HEK293 (cell line): Measurements from ENCODE around the gene ARHGAP33.

ENCODE experiments used
- CTCF ChIP-seq: fragments of 450-650 bp; formaldehyde crosslinking; IDR thresholded peaks from 2 replicates; pipeline ENCODE4 v1.5.1; 2016; ENCODE audit warnings: missing biosample characterization, missing genetic modification characterization
- EGR2 ChIP-seq: fragments of 450-650 bp; formaldehyde crosslinking; IDR thresholded peaks from 2 replicates; pipeline ENCODE4 v1.5.1; 2016; ENCODE audit warnings: low read depth, missing biosample characterization, missing genetic modification characterization
- GLI4 ChIP-seq: fragments of 450-650 bp; formaldehyde crosslinking; IDR thresholded peaks from 2 replicates; pipeline ENCODE4 v1.5.1; 2016; ENCODE audit warnings: missing biosample characterization, missing genetic modification characterization
- PBX3 ChIP-seq: sonication (generic); formaldehyde crosslinking; IDR thresholded peaks from 2 replicates; pipeline ENCODE4 v1.8.1; 2022; ENCODE audit warnings: mild to moderate bottlenecking, moderate library complexity, missing genetic modification reagents
- TCF7L2 ChIP-seq: IDR thresholded peaks from 2 replicates; pipeline ENCODE4 v1.6.1; 2011; ENCODE audit warnings: low read depth, mild to moderate bottlenecking, inconsistent platforms, low read length, moderate library complexity, borderline replicate concordance
- TRIM28 ChIP-seq: IDR thresholded peaks from 2 replicates; pipeline ENCODE4 v1.6.1; 2011; ENCODE audit warnings: low read length, control low read depth, borderline replicate concordance
- YY1 ChIP-seq: fragments of 450-650 bp; formaldehyde crosslinking; IDR thresholded peaks from 2 replicates; pipeline ENCODE4 v1.5.1; 2018; ENCODE audit warnings: missing biosample characterization, missing genetic modification characterization
- ZBTB7A ChIP-seq: fragments of 450-650 bp; formaldehyde crosslinking; IDR thresholded peaks from 2 replicates; pipeline ENCODE4 v1.5.1; 2016; ENCODE audit warnings: low read depth, missing biosample characterization, missing genetic modification characterization
- ZNF114 ChIP-seq: fragments of 450-650 bp; formaldehyde crosslinking; IDR thresholded peaks from 2 replicates; pipeline ENCODE4 v1.5.0; 2017; ENCODE audit warnings: missing biosample characterization, missing genetic modification characterization
- ZNF211 ChIP-seq: fragments of 450-650 bp; formaldehyde crosslinking; IDR thresholded peaks from 2 replicates; pipeline ENCODE4 v1.5.1; 2016; ENCODE audit warnings: low read depth, missing biosample characterization, missing genetic modification characterization
- ZNF354C ChIP-seq: fragments of 450-650 bp; formaldehyde crosslinking; IDR thresholded peaks from 2 replicates; pipeline ENCODE4 v1.5.1; 2016; ENCODE audit warnings: missing biosample characterization, missing genetic modification characterization, low read depth, borderline replicate concordance
- ZNF513 ChIP-seq: fragments of 450-650 bp; IDR thresholded peaks from 2 replicates; pipeline ENCODE4 v1.5.1; 2018; ENCODE audit warnings: missing biosample characterization, missing genetic modification characterization

- TF ChIP-seq TCF7L2 (no peak), TRIM28 (no peak), CTCF (tag by site-specific recombination) (no peak), ZNF114 (tag by site-specific recombination) (no peak), ZNF354C (no peak), ZNF211 (no peak), EGR2 (no peak), YY1 (no peak), GLI4 (tag by site-specific recombination) (no peak), ZBTB7A (tag by site-specific recombination) (no peak), PBX3 (CRISPR knock-in tag) (no peak), ZNF513 (tag by site-specific recombination) (no peak)
Measured at GRCh38 chr19:35780717-35781116, 5.4 kb downstream of the ARHGAP33 start.
